ENCODE measurements around the gene DNAJC6. TPM values are rescaled to one million over a fixed set of nuclear protein-coding genes. Genes with fewer than 3 reads are reported as not detected.

The DNAJC6 gene
- total RNA-seq, 1 experiment from 2014 or later = 18.6 TPM

DNA sequence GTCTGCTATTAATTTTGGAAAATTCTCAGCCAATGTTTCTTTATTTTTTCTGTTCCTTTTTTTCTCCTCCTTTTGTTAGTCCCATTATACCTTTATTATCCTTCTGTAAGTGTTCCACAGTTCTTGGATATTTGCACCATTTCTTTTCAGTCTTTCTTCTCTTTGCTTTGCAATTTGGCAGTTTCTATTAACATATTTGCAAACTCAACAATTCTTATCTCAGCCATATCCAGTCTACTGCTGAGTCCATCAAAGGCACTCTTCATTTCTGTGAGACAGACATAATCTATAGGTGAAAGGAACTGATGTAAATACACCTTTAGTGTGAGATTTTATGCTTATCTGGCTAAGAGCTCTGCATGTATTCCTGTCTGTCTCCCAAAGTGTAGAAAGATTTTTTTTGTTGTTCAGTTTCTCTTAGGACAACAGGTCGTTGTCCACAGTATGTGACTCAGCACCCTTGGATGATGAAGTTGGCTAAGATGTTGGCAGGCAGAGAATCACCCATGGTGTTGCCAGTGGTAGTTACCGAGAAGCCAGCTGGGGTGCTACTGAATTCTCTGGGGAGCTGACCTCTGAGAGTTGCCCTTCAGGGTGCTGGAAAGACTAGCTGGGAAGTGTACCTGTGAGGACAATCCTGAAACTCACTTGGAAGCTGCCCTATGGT lies 149.5 kb downstream of the DNAJC6 start:
- DNase-seq (ENCODE audit: extremely low read depth, low read depth) = no peak

DNA sequence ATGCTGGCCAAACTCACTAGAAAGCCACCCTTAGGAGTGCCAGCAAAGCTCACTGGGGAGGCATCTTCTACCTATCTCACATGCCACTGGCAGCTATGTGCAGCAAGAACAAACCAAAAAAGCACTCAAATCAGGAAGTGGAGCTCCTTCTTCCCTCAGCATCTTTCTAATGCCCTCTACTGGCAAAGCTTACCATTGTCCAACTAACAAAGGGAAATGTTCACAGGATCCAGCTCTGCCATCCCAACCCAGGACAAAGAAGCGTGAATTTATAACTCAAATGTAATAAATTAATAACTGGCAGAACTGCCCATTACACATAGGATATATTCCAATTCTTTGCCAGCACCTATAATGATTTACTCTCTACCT lies 150.0 kb downstream of the DNAJC6 start:
- DNase-seq (ENCODE audit: extremely low read depth, low read depth) = peak; percentile 12

Small RNA genes within 50 kb of the gene (small RNA-seq; reads per million reads assigned to genes)
- 0 reads per million in 2 experiments for gene COX6CP13
- 0 to 0.23 reads per million in 2 experiments for gene RNU2-15P

Other genes starting within 250 kb of the DNAJC6 start
- 42.1 and 43.1 TPM in 2 replicates for gene AK4, start 161.3 kb upstream of the DNAJC6 start, total RNA-seq (2014; rRNA removed; shearing (Covaris generic))
- gene LEPR, start 111.1 kb downstream of the DNAJC6 start, total RNA-seq (2014; rRNA removed; shearing (Covaris generic)) = 9.4 and 10.2 TPM in 2 replicates
- gene LEPROT, start 111.1 kb downstream of the DNAJC6 start, total RNA-seq (2014; rRNA removed; shearing (Covaris generic)) = 40.8 and 53.8 TPM in 2 replicates